Measurements from ENCODE around the gene MEGF11.

DNA sequence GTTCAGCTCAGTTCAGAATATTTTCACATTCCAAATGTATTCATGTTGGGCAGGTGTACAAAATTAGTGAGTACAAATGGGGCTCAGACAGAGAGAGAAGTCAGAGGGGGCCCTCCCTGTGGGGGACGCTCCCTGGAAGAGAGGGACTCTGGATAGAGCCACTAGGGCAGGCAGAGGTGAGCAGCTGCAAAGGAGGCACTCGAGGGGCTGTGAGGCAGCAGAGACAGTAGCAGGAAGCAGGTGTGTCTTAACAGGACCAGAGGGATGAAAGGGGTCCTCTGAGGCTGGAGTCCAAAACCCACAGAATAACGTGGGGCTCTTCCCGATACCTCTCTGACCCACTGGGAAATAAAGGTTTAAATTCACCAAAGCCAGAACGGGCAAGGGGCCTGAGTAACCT, 127.1 kb downstream of the MEGF11 start:
- TF ChIP-seq RCOR1 (IDR thresholded peaks at IDR 0.05; ENCODE audit: low read length) (no peak), POLR2AphosphoS5 (IDR thresholded peaks at IDR 0.05; ENCODE audit: low read depth, low read length) (no peak), NRF1 (IDR thresholded peaks at IDR 0.05; ENCODE audit: low read depth, low read length) (no peak), GABPA (IDR thresholded peaks at IDR 0.05; ENCODE audit: low read depth) (no peak), EZH2phosphoT487 (IDR thresholded peaks at IDR 0.05; ENCODE audit: borderline replicate concordance, low read depth) (no peak), EP300 (IDR thresholded peaks at IDR 0.05; ENCODE audit: borderline replicate concordance in 1 of 2, low read depth in 1 of 2, low read length in 1 of 2) (no peak), CHD2 (IDR thresholded peaks at IDR 0.05; ENCODE audit: low read length, partially characterized antibody) (no peak)
- TF ChIP-seq, protein P1, sequence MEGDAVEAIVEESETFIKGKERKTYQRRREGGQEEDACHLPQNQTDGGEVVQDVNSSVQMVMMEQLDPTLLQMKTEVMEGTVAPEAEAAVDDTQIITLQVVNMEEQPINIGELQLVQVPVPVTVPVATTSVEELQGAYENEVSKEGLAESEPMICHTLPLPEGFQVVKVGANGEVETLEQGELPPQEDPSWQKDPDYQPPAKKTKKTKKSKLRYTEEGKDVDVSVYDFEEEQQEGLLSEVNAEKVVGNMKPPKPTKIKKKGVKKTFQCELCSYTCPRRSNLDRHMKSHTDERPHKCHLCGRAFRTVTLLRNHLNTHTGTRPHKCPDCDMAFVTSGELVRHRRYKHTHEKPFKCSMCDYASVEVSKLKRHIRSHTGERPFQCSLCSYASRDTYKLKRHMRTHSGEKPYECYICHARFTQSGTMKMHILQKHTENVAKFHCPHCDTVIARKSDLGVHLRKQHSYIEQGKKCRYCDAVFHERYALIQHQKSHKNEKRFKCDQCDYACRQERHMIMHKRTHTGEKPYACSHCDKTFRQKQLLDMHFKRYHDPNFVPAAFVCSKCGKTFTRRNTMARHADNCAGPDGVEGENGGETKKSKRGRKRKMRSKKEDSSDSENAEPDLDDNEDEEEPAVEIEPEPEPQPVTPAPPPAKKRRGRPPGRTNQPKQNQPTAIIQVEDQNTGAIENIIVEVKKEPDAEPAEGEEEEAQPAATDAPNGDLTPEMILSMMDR (IDR thresholded peaks at IDR 0.05): no peak
- TF ChIP-seq, protein P2, sequence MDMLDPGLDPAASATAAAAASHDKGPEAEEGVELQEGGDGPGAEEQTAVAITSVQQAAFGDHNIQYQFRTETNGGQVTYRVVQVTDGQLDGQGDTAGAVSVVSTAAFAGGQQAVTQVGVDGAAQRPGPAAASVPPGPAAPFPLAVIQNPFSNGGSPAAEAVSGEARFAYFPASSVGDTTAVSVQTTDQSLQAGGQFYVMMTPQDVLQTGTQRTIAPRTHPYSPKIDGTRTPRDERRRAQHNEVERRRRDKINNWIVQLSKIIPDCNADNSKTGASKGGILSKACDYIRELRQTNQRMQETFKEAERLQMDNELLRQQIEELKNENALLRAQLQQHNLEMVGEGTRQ (IDR thresholded peaks at IDR 0.05; ENCODE audit: borderline replicate concordance, low read depth, low read length): no peak
